Keratinocyte (primary cell): ENCODE results near the gene PAQR6. TPM values are rescaled to one million over a fixed set of nuclear protein-coding genes. Genes with fewer than 3 reads are reported as not detected.
"Not testable (repeated sequence)": the region's sequence is repeated elsewhere in the genome, so short reads cannot be mapped to it uniquely, and the experiment has no call there.

Experiments
- DNase-seq: peaks from one replicate; pipeline ENCODE4 v3.0.0-alpha.2; 2011; ENCODE audit warnings: low read depth, missing footprints, low spot score
- FAIRE-seq: peaks from 2 replicates; lab custom pipeline; 2011; peaks lifted over from hg19 to GRCh38; lab: Jason Lieb, UNC
- H2AFZ ChIP-seq: 2 replicates; pipeline ENCODE4 v1.6.0; 2012; ENCODE audit warnings: low read length, control low read depth, inconsistent platforms; ENCODE audit not compliant: control insufficient read depth
- H3K27ac ChIP-seq: 2 replicates; pipeline ENCODE4 v1.5.1; 2011; ENCODE audit warnings: low read length; ENCODE audit not compliant: control insufficient read depth, insufficient read depth
- H3K27me3 ChIP-seq: 3 replicates; pipeline ENCODE4 v1.6.0; 2011; ENCODE audit warnings: low read length; ENCODE audit not compliant: control insufficient read depth, insufficient read depth; ENCODE audit errors: extremely low read depth
- H3K36me3 ChIP-seq, 2 experiments: 2 replicates in 1 of 2; 3 replicates in 1 of 2; pipeline ENCODE4 v1.5.1; 2011; ENCODE audit warnings: low read length in 2 of 2, mild to moderate bottlenecking in 1 of 2; ENCODE audit not compliant: control insufficient read depth in 2 of 2, insufficient read depth in 2 of 2; ENCODE audit errors: extremely low read depth in 1 of 2
- H3K4me1 ChIP-seq: 3 replicates; pipeline ENCODE4 v1.5.1; 2011; ENCODE audit warnings: low read length; ENCODE audit not compliant: control insufficient read depth, insufficient read depth; ENCODE audit errors: extremely low read depth
- H3K4me2 ChIP-seq: 3 replicates; pipeline ENCODE4 v1.6.0; 2011; ENCODE audit warnings: low read depth, low read length; ENCODE audit not compliant: control insufficient read depth, insufficient read depth; ENCODE audit errors: extremely low read depth
- H3K4me3 ChIP-seq, 3 experiments: fragments of 200-600 bp in 1 of 3; sonication (generic) in 1 of 3; 2 replicates in 2 of 3; 3 replicates in 1 of 3; pipeline ENCODE4 v1.5.1; 2011 to 2016; ENCODE audit warnings: low read length in 3 of 3, mild to moderate bottlenecking in 3 of 3, control low read depth in 2 of 3, inconsistent platforms in 1 of 3, low read depth in 1 of 3, mixed read lengths in 1 of 3, mixed run types in 1 of 3, moderate library complexity in 1 of 3; ENCODE audit not compliant: control insufficient read depth in 2 of 3, insufficient read depth in 2 of 3; ENCODE audit errors: extremely low read depth in 1 of 3
- H3K79me2 ChIP-seq: 2 replicates; pipeline ENCODE4 v1.6.0; 2012; ENCODE audit warnings: low read length; ENCODE audit not compliant: control insufficient read depth, insufficient read depth
- H3K9ac ChIP-seq: 3 replicates; pipeline ENCODE4 v1.6.0; 2011; ENCODE audit warnings: low read length; ENCODE audit not compliant: control insufficient read depth, insufficient read depth; ENCODE audit errors: extremely low read depth
- H3K9me1 ChIP-seq: 3 replicates; pipeline ENCODE4 v1.6.0; 2011; ENCODE audit warnings: low read length; ENCODE audit not compliant: control insufficient read depth, insufficient read depth; ENCODE audit errors: extremely low read depth
- H3K9me3 ChIP-seq: 2 replicates; pipeline ENCODE4 v1.5.1; 2012; ENCODE audit warnings: low read depth, low read length; ENCODE audit not compliant: control insufficient read depth
- H4K20me1 ChIP-seq: 3 replicates; pipeline ENCODE4 v1.6.0; 2011; ENCODE audit warnings: low read length; ENCODE audit not compliant: control insufficient read depth, insufficient read depth; ENCODE audit errors: extremely low read depth
- CTCF ChIP-seq, 3 experiments: IDR thresholded peaks in 1 of 3; conservative IDR thresholded peaks in 1 of 3; optimal IDR thresholded peaks in 1 of 3; 2 replicates in 2 of 3; 3 replicates in 1 of 3; pipeline versions ENCODE3 to v1.5.1; 2011; ENCODE audit warnings: low read length in 3 of 3, mild to moderate bottlenecking in 3 of 3, moderate library complexity in 2 of 3, control low read depth in 1 of 3, inconsistent platforms in 1 of 3; ENCODE audit not compliant: insufficient read depth in 2 of 3; ENCODE audit errors: extremely low read depth in 1 of 3
- EZH2 ChIP-seq: IDR thresholded peaks from one replicate; pipeline ENCODE4 v1.6.1; 2012; ENCODE audit warnings: inconsistent platforms, mild to moderate bottlenecking, low read length, moderate library complexity
- dilution Hi-C: fragments of 300-500 bp; cut with MboI; formaldehyde crosslinking; loops from one replicate; pipeline ENCODE4 v1.7.0; 2020; ENCODE audit warnings: low sequenced_read_pairs; ENCODE audit not compliant: extremely low pct_ligation_motif_present
- polyA plus RNA-seq, 5 experiments: library from polyadenylated mRNA; depleted of rRNA in 3 of 5; stranded (reverse) in 3 of 5; stranded (forward) in 1 of 5; unstranded in 1 of 5; fragments of >200 nt; gene quantifications; 1 replicate in 1 of 5; 2 replicates in 3 of 5; 3 replicates in 1 of 5; pipeline versions ENCODE4 v1.2.1 to v1.2.3, GENCODE V29; 2011 to 2012; ENCODE audit warnings: missing spikeins in 2 of 5, low read depth in 1 of 5, low replicate concordance in 1 of 5

The PAQR6 gene
- polyA plus RNA-seq, 1 donor (not counting 4 experiments of a cell fraction or from before 2014, with no cell fraction given): 1.00 TPM

- Histone ChIP-seq H3K36me3 (peaks cover 6 to 17% of the 10 kb centered on the region in 2 experiments), H4K20me1 (no peaks in the 10 kb centered on the region), H2AFZ (no peak overlapping the region), H3K9me3 (no peaks in the 10 kb centered on the region), H3K79me2 (peaks cover 7% of the 10 kb centered on the region), H3K4me1 (peaks cover 26% of the 10 kb centered on the region), H3K4me2 (no peak overlapping the region), H3K9ac (no peak overlapping the region), H3K4me3 (no peak overlapping the region), H3K9me1 (no peaks in the 10 kb centered on the region), H3K27me3 (no peaks in the 10 kb centered on the region), H3K27ac (no peak overlapping the region)
- no peak for FAIRE-seq
- TF ChIP-seq EZH2: no peak
- no peak for TF ChIP-seq CTCF (optimal IDR thresholded peaks at IDR 0.05 in 1 of 3, IDR thresholded peaks at IDR 0.05 in 1 of 3, conservative IDR thresholded peaks at IDR 0.05 in 1 of 3; ENCODE audit: extremely low read depth in 1 of 3, insufficient read depth in 2 of 3, low read length in 3 of 3)
- dilution Hi-C loops: no loop called here
- DNase-seq: no peak
These were observed 27.6 kb downstream of the PAQR6 start for GRCh38 chr1:156220226-156220625.

GRCh38 chr1:156217871-156218270 is 30.0 kb downstream of the PAQR6 start:
- DNase-seq (no peak), FAIRE-seq (no peak)
- H3K27ac ChIP-seq: peak overlapping the region; percentile 65
- peak overlapping the region; percentile 83 for H3K4me2 ChIP-seq
- TF ChIP-seq EZH2: no peak
- no peak for TF ChIP-seq CTCF (optimal IDR thresholded peaks at IDR 0.05 in 1 of 3, IDR thresholded peaks at IDR 0.05 in 1 of 3, conservative IDR thresholded peaks at IDR 0.05 in 1 of 3; ENCODE audit: extremely low read depth in 1 of 3, insufficient read depth in 2 of 3, low read length in 3 of 3)
- no peaks in the 10 kb centered on the region for H3K27me3 ChIP-seq
- H4K20me1 ChIP-seq: no peaks in the 10 kb centered on the region
- no peaks in the 10 kb centered on the region for H3K9me3 ChIP-seq
- peaks cover 2 to 9% of the 10 kb centered on the region in 2 experiments for H3K36me3 ChIP-seq
- H3K9me1 ChIP-seq: no peaks in the 10 kb centered on the region
- peaks cover 32% of the 10 kb centered on the region for H3K4me1 ChIP-seq
- peak overlapping the region in 2 of 3 experiments; percentile 6 to 36 for H3K4me3 ChIP-seq
- peaks cover 10% of the 10 kb centered on the region for H3K79me2 ChIP-seq
- dilution Hi-C loops: no loop called here
- no peak overlapping the region for H2AFZ ChIP-seq
- H3K9ac ChIP-seq: peak overlapping the region; percentile 22

GRCh38 chr1:156216361-156217086 is 31.3 kb downstream of the PAQR6 start:
- H3K4me2 ChIP-seq, H3K9me1 ChIP-seq, dilution Hi-C loops, H3K27me3 ChIP-seq, H3K27ac ChIP-seq, DNase-seq, H3K4me3 ChIP-seq, H2AFZ ChIP-seq, H3K9ac ChIP-seq, H4K20me1 ChIP-seq, H3K9me3 ChIP-seq: not testable (repeated sequence)
- peaks cover 32% of the 10 kb centered on the region for H3K4me1 ChIP-seq
- H3K36me3 ChIP-seq: peaks cover 3 to 12% of the 10 kb centered on the region in 2 experiments
- H3K79me2 ChIP-seq: peaks cover 10% of the 10 kb centered on the region
- peak; percentile 99 for FAIRE-seq
